GM19467 (cell line): ENCODE measurements around the gene MARS1.
"Not testable (repeated sequence)": the region's sequence is repeated elsewhere in the genome, so short reads cannot be mapped to it uniquely, and the experiment has no call there.

Experiments used
- ATAC-seq: cut with Tn5 transposase; IDR thresholded peaks from one replicate; pipeline ENCODE4 v1.9.1; 2021; ENCODE audit warnings: mild to moderate bottlenecking, moderate library complexity; ENCODE audit not compliant: unreplicated experiment

Gene MARS1

DNA sequence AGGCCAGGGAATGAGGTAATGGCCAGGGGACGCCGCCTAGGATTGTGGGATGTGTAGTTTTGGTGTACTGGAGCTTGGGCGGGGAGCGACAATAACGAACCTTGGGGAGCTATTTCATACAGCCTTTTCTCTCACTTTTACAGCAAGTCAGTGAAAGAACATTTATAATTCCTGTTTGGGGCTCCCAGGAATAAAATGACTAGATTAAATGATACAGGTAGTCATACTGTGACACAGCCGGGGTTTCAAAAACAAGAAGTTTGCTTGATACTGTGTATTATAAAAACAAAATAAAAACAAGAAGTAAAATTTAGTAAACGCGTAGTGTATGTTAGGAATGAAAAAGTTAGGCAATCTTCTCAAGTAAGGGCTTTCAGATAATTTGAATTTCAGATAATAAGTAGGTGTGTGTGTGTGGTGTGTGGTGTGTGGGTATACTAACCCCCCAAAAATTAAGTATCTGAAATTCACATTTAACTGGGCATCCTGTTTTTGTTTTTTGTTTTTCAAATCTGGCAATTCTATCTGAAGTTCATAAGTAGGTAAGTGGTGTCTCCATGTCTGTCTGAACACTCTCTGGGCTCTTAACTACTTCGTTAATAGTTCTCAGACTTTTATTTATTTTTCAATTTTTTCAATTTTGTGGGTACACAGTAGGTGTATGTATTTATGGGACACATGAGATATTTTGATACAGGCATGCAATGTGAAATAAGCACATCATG is 59.6 kb downstream of the MARS1 start:
- ATAC-seq, result no peak

DNA sequence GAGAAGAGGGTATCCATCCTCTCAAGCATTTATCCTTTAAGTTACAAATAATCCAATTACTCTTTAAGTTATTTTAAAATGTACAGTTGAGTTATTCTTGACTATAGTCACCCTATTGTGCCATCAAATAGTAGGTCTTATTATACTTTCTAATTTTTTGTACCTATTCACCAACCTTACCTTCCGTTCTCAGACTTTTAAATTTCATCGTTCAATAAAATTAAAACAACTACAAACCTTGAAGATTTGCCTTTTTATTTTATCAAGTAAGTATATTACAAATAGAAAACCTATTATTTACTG is 60.1 kb downstream of the MARS1 start:
- no peak for ATAC-seq

DNA sequence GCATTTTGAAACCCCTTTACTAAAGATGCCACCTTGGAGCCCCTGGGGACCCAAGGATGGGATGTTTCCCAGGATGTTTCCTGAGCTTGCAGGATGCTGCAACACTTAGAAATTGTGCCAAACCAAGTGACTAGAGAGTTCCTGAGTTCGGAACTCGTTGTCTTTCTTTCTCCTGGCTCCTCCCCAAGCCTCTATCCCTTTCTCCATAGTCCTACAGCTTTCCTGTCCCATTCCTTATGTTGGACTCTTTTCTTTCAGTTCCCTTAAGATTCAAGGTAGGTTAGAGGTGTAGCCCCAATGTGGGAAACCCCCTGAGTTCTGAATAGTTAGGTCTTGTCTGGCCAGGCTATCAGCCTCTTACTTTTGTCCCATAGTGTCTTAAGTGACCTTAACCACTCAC is 60.6 kb downstream of the MARS1 start:
- ATAC-seq, result no peak

DNA sequence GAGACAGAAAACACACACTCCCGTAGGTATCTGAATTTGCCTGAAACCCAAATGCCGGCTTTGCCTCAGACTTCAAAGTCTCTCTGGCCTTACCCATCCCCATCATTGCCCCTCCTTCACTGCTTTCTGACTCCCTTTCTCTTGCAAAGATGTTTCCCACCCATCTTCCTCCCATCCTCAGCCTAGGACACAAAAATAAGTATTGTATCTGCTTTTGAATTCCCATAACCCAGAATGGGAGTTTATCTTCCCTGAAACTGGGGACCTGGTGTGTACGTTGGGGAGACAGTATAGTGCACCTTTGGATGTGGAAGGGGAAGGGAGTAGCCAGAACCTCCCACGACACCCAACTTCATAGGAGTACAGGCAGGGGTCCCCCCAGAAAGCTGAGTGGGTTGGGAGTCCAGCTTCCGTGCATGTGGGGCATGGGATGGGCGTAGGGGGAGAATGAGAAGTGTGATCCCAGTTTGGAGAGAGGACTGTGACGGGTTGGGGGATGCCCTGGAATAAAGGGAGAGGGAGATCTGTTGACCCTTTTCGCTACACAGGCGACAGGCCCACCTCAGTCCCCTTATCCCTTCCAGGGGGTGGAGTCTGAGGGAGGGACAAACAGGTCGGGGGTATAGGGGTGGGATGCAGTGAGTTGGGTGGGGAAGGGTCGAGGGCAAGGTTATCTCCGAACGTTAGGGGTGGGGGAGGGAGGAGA is 61.5 kb downstream of the MARS1 start:
- ATAC-seq, result no peak

DNA sequence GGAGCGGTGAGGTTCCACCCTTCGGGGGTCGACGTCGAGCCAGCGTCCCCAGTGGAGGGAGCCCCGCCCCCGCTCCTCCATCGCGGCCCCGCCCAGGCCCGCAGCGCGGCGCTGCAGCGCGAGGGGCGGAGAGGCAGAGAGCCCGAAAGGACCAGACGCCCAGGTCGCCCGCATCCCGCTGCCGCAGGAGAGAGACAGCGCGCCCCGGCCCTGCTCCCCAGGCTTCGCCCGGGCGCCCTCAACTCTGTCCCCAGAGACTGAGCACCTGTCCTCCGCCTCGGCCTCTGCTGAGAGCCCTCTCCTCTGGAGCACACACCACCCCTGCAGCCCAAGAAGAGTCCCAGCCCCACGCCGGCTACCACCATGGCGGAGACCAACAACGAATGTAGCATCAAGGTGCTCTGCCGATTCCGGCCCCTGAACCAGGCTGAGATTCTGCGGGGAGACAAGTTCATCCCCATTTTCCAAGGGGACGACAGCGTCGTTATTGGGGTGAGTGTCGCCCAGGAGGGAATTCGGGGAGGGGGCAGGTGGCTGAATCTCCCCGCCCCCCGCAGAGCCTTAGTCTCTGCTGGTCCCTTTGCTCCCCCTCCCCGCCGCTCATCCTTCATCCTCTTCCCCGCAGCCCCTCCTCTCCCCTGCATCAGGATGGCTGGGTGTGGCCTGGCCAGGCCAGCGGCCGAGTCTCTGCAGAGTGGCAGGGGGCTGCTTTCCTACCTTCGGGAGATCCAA is 62.2 kb downstream of the MARS1 start, which contains the start of gene KIF5A:
KIF5A (plus strand) TSS at position 136 of the 732 bp plus-strand sequence; CDS start at position 364, 228 bp downstream.
- ATAC-seq, result no peak

DNA sequence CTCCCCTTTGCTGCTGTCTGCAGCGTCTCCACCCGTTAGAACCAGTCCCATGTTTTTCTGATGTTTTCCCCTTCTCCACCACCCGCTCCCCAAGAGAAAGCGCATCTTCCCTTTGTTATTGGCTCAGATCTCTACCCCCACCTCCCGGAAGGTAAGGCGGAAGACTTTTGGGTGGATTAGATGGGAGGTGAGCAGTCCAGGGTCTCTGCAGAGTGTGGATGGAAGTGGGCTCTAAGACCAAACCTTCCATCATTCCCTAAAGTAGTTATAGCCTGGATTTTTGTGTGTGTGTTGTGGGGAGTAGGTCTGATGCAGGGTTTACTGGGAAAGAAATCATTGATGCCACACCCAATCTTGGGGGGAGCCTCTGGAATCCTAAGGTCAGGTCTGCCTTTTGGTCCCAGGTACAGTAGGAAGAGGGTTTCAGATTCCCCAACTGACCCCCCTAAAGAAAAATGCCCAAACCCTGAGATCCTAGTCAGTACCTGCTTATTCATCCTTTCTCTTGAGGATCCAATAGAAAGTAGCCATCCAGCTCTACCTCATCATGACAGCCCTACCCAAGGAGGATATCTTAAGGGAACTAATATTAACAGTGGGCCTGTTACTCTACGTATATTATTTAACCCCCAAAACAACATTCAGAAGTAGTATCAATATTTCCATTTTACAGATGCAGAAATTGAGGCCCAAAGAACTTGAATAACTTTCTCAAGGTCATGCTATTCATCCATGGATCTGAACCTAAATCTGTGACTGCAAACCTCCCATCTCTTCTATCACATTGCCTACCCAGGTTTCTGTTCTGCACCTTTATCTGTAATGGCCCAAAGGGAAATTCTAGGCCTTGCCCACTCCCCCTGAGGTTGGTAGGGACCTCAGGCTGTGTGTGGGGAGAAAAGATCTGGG is 63.0 kb downstream of the MARS1 start:
- no peak for ATAC-seq

DNA sequence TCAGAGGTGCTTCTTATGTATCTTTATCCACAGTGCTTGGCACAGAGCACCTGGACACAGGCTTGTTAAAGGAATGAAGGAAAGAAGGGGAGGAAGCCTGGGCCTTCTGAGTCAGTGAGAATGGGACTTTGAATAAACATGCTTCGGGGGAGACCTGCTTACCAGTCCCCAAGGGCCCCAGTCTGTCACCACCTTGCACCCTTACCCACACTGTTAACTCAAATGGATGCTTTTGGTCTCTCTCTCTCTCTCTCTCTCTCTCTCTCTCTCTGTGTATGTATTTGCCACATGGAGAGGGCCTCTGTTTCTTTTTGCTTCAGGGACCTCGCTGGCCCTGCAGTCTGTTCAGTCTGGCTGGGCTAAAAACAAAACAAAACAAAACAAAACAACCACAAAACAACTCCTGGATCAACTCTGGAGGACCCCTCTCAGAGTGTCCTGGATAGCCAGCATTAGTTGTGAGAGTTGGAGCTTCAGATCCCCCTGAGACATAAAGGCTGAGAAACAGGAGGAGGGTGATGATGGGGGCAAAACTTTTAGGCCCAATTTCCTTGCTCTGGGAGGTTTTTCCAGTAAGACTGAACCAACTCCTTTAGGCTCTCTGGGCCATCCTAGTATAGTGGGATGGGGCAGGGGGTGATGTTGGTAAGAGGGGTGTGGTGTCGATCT is 63.9 kb downstream of the MARS1 start:
- ATAC-seq, result no peak

DNA sequence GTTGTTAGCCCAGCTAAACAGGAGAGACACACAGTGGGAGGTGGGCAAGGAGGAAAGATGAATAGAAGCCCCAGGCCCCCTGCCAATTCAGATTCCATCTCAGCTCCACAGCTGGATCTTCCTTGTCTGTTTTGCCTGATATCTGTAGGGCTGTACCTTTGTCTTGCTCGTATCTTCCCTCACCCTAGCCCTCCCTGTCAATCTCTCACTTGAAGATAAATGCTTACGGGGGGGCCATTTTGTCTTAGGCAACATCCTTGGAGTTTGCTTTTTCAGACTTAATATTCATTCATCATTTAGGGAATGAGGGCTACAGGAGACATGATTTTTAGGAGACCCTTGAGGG is 64.4 kb downstream of the MARS1 start:
- ATAC-seq, result no peak

DNA sequence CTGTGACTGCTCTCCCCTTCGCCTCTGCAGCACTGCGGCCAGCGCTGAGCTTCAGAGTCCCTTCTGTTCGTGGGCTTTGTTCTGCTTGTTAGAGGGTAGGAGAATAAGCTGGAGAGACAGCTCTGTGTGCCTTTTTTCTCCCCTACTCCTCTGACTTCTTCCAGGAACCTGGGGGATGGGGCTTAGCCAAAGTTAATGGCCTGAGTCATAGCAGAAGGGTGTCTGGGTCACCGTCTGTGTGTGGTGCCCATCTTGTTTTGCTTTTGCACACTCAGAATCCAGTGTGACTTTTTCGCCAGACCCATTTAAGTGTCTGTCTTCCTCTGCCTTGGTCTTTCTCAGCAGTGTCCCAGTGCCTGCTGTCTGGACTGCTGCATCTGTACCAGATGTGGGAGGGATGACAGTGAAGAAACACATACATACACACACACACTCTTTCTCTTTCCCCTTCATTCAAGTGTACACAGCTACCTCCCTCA is 65.0 kb downstream of the MARS1 start:
- no peak for ATAC-seq

DNA sequence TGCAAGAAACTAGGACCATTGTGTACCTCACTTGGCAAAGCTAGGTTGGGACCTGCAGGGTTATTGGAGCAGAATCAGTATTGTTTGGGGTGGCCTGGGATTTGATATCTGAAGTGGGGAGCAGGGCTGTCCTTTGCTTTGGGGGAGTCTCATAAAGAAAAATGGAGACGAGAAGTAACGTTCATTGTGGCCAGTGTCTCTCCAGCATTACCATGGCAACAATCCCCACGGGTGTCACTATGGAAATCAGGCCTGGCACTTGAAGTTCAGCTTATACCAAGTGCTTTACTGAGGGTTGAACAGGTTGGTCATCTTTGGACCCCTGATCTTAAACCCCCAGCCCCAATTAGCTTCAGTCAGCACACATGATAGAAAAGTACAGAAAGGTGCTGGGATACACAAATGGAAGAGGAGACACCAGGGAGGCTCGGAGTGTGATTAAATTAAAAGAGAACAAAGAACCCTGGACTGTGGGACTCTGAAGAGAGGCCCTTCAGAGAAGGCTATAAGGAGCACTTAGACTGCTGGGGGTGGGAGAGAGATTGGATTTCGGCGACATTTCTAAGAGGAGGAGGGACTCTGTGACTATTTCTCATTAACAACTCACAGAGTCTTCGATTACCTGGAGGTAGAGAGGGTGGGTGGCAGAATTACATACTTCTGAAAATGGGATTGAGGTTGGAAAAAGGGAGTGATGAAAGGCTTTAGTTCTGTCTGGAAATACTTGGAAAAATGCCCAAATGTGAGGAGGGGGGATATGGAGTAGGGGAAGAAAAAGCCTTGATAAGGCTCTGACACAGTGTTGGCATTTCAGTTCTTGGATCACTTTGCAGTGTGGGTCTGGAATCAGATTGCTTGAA is 65.7 kb downstream of the MARS1 start:
- ATAC-seq, result no peak

DNA sequence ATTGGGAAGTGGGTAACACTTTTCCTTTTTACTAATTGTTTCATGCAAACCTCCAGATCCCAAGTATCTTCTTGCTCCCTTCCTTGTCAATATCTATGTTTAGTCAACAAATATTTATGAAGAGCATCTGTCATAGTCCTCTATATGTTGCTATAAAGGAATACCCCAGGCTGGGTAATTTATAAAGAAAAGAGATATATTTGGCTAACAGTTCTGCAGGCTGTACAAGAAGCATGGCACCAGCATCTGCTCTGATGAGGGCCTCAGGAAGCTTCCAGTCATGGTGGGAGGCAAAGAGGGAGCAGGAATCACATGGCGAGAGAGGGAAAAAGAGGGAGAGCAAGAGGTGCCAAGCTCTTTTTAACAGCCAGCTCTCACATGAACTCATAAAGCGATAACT is 66.6 kb downstream of the MARS1 start:
- no peak for ATAC-seq

DNA sequence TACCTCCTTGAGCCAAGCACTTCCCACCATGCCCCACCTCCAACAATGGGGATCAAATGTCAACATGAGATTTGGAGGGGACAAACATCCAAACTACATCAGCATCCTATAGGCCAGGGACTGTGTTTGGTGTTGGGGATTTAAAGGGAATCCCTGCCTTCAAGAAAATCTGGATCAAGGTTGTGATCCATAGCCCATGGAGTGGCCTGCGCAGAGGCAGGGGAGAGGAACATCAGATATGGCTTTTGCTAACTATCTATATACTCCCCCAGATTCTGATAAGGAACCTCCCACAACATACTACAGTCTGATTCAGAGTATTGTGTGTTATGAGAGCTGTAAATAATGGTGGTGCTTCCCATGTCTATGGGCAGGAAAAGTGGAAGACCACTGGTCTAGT is 67.0 kb downstream of the MARS1 start:
- ATAC-seq, result no peak

DNA sequence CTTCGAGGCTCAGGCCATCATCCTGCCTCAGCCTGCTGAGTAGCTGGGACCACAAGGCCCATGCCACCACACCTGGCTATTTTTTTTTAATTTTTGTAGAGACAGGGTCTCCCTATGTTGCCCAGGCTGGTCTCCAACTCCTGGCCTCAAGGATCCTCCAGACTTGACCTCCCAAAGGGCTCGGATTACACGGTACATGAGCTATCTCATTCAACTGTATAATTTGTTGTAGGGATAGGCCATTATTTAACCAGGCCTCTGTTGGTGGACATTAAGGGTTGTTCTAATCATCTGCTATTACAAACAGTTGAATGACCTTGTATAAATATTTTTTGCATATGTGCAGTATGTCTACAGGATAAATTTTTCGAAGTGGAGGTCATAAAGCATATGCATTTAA is 71.0 kb downstream of the MARS1 start:
- ATAC-seq, result no peak

DNA sequence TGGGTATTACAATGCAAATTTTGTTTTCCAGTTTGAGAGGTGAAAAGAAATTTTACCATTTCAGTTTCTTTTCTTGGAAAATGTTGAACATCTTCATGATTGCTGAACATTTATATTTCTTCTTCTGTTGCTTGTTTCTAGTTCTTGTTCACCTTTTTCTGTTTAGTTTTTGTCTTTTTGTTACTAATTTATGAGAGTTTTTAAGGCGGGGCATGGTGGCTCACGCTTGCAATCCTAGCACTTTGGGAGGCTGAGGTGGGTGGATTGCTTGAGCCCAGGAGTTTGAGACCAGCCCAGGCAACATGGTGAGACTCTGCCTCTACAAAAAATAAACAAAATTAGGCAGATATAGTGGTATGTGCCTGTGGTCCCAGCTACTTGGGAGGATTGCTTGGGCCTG is 72.6 kb downstream of the MARS1 start:
- no peak for ATAC-seq

DNA sequence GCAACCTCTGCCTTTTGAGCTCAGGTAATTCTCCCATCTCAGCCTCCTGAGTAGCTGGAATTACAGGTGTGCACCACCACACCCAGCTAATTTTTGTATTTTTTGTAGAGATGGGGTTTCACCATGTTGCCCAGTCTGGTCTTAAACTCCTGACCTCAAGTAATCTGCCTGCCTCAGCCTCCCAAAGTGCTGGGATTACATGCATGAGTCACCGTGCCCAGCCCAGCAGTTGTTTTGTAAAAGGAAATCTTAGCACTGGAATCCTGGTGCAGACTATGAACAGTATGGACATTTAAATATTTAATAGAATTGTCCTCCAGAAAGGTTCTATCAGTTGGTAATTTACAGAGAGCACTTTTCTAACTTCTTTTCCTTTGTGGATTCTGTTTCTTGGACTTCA is 73.2 kb downstream of the MARS1 start:
- ATAC-seq, result not testable (repeated sequence)

DNA sequence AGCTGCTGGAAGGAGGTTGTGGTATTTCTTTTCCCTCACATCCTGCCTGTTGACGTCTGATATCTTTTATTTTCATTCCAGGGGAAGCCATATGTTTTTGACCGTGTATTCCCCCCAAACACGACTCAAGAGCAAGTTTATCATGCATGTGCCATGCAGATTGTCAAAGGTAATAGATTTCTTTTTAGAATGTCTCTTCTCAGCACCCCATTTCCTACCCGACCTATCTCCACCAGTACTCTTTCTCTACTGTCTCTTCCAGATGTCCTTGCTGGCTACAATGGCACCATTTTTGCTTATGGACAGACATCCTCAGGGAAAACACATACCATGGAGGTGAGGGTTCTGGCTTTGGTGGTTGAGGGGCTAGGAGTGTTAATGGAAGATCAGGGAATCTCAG is 75.5 kb downstream of the MARS1 start:
- ATAC-seq, result no peak

DNA sequence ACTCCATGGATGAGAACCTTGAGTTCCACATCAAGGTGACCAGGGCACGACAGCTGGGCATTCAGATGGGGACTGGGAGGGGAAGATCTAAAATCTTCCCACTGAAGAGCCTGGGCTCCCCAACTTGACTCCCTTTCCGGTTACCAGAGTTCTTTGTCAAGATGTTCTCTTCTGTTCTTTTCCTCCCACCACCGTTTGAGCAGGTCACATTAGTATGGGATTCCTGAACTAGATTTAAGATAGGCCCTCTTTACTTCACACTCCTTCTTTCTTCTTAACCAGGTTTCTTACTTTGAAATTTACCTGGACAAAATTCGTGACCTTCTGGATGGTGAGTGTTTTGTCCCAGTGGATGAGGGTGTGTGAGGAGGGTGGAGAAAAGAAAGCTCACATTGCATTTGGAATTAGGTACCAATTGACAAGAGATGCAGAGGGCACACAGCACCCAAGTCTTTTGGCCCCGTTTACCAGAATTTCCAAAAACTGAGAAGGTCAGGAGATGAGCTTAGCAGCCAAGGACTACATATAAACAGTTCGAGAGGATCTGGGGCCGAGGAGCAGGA is 76.4 kb downstream of the MARS1 start:
- ATAC-seq, result no peak
